SU-DHL-6 (cell line): ENCODE data around the gene RBM8A.

Source experiments
- H2AFZ ChIP-seq: fragments of 200-600 bp; sonication (generic); 2 replicates; pipeline ENCODE4 v1.6.1; 2014; ENCODE audit warnings: low read depth, mild to moderate bottlenecking, moderate library complexity, mixed read lengths, antibody characterized with exemption, low read length; ENCODE audit not compliant: severe bottlenecking
- H3F3A ChIP-seq: fragments of 200-600 bp; shearing (Covaris generic); 2 replicates; pipeline ENCODE4 v1.6.0; 2016; ENCODE audit warnings: antibody characterized with exemption, mild to moderate bottlenecking; ENCODE audit not compliant: insufficient read depth
- H3K27ac ChIP-seq: fragments of 200-600 bp; sonication (generic); 2 replicates; pipeline ENCODE4 v1.5.1; 2016; ENCODE audit warnings: low read depth, mild to moderate bottlenecking, low read length, moderate library complexity, mixed read lengths
- H3K27me3 ChIP-seq: fragments of 200-600 bp; sonication (generic), shearing (Covaris generic); 2 replicates; pipeline ENCODE4 v1.6.0; 2014; ENCODE audit warnings: mild to moderate bottlenecking, low read length
- H3K36me3 ChIP-seq: fragments of 200-600 bp; sonication (generic); 2 replicates; pipeline ENCODE4 v1.6.1; 2014; ENCODE audit warnings: mild to moderate bottlenecking, low read length, mixed read lengths
- H3K4me2 ChIP-seq: fragments of 300-600, 200-600 bp; shearing (Covaris generic), sonication (generic); 2 replicates; pipeline ENCODE4 v1.6.0; 2014; ENCODE audit warnings: low read length, low read depth, mild to moderate bottlenecking; ENCODE audit not compliant: poor library complexity, severe bottlenecking
- H3K4me3 ChIP-seq: fragments of 200-600 bp; sonication (generic); 2 replicates; pipeline ENCODE4 v1.5.1; 2014; ENCODE audit warnings: antibody characterized with exemption, low read length, mild to moderate bottlenecking, mixed read lengths; ENCODE audit not compliant: insufficient read depth, poor library complexity, severe bottlenecking
- H3K79me2 ChIP-seq: fragments of 200-600 bp; sonication (generic); 2 replicates; pipeline ENCODE4 v1.6.1; 2014; ENCODE audit warnings: mild to moderate bottlenecking, low read length, moderate library complexity; ENCODE audit not compliant: insufficient read depth
- H3K9ac ChIP-seq: fragments of 200-600 bp; sonication (generic); 2 replicates; pipeline ENCODE4 v1.7.0; 2014; ENCODE audit warnings: mild to moderate bottlenecking, low read length
- H3K9me2 ChIP-seq: fragments of 200-600 bp; sonication (generic); replicated peaks from 2 replicates; pipeline ENCODE4 v1.6.1; 2014; ENCODE audit warnings: low read length; ENCODE audit not compliant: insufficient read depth
- H3K9me3 ChIP-seq: fragments of 200-600 bp; sonication (generic); 2 replicates; pipeline ENCODE4 v1.6.1; 2014; ENCODE audit warnings: low read length, mixed read lengths; ENCODE audit not compliant: insufficient read depth
- H4K20me1 ChIP-seq: fragments of 200-600 bp; sonication (generic); 2 replicates; pipeline ENCODE4 v1.6.1; 2014; ENCODE audit warnings: low read depth, mild to moderate bottlenecking, antibody characterized with exemption, low read length, moderate library complexity, mixed read lengths
- EZH2phosphoT487 ChIP-seq: fragments of 200-600 bp; sonication (generic), shearing (Covaris generic); conservative IDR thresholded peaks from 2 replicates; pipeline ENCODE4 v1.6.1; 2018; ENCODE audit warnings: mild to moderate bottlenecking, antibody characterized with exemption, low read length, moderate library complexity, mixed read lengths
- TF ChIP-seq, protein P1 (sequence below): fragments of 200-600 bp; sonication (generic); IDR thresholded peaks from one replicate; pipeline ENCODE4 v1.5.1; 2017; ENCODE audit warnings: antibody characterized with exemption, mild to moderate bottlenecking, low read length, moderate library complexity; ENCODE audit not compliant: insufficient read depth, poor library complexity, severe bottlenecking

RBM8A gene

DNA sequence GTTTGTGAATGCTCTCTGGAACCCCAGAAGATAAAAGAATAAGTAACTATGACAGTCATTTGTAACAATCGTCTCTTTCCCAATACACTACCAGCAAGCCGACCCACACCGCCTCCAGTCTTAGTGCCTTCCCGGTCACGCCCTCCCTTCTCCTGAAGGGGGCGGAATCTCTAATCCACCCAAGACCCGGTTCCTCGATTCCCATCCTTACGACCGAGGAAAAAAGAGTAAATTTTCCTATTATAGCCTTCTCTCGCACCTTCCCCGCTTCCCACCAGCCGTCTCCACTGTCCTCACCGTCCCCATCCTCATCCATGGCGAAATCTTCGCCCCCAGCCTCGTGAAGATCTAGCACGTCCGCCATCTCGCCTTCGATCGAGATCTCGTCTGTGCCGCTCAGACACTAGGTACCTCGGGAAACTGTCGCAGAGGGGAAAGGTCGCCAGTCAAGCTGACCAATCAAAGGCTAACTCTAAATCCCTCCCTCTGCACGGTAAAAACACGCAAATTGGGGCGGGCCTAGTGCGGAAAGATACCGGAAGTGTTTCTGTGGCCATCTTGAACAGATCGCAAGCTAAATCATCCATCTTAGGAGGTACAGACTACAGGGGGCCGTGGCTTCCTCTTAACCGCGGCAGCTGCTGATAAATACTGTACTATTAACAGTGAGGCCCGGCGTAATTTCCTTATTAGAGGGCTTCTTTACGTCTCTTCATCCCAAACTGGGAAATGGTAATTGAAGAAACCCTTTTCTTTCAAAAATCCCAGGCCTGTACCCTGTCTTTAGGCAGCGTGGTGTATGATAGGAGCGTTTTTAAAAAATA, at the start of gene RBM8A:
RBM8A (minus strand) TSS at position 422 of the 824 bp plus-strand sequence; CDS start at position 364, 58 bp downstream.
- TF ChIP-seq, protein P1, sequence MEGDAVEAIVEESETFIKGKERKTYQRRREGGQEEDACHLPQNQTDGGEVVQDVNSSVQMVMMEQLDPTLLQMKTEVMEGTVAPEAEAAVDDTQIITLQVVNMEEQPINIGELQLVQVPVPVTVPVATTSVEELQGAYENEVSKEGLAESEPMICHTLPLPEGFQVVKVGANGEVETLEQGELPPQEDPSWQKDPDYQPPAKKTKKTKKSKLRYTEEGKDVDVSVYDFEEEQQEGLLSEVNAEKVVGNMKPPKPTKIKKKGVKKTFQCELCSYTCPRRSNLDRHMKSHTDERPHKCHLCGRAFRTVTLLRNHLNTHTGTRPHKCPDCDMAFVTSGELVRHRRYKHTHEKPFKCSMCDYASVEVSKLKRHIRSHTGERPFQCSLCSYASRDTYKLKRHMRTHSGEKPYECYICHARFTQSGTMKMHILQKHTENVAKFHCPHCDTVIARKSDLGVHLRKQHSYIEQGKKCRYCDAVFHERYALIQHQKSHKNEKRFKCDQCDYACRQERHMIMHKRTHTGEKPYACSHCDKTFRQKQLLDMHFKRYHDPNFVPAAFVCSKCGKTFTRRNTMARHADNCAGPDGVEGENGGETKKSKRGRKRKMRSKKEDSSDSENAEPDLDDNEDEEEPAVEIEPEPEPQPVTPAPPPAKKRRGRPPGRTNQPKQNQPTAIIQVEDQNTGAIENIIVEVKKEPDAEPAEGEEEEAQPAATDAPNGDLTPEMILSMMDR = peak; percentile 38
- TF ChIP-seq EZH2phosphoT487 = no peak
- peak within 1 kb of the TSS; percentile 89 for H3K4me3 ChIP-seq
- H3F3A ChIP-seq = peaks cover 46% of the 10 kb centered on the region
- H3K9me2 ChIP-seq = no peaks in the 10 kb centered on the region
- H3K4me2 ChIP-seq = peak within 1 kb of the TSS; percentile 94
- peak within 1 kb of the TSS; percentile 93 for H3K27ac ChIP-seq
- H3K9me3 ChIP-seq = no peaks in the 10 kb centered on the region
- H4K20me1 ChIP-seq = no peaks in the 10 kb centered on the region
- peaks cover 14% of the 10 kb centered on the region for H3K79me2 ChIP-seq
- H2AFZ ChIP-seq = no peak within 1 kb of the TSS
- H3K36me3 ChIP-seq = peaks cover 9% of the 10 kb centered on the region
- peak within 1 kb of the TSS; percentile 94 for H3K9ac ChIP-seq
- no peaks in the 10 kb centered on the region for H3K27me3 ChIP-seq

DNA sequence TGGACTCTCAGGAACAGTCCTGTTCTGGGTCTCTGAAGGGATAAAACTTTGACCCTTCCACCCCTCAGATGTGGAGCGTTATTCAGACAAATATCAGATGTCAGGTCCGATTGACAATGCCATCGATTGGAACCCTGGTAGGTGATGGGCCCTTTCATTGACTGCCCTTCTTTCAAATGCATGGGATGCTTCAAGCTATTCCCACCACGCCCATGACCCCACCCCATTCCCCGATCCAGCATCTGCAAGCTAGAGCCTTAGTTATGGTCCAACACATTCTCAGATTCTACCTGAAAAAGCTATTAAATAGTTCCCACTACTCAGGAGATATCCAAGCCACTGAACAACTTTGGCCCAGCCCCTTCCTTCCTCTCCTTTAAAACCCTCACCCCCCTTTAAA, 49.7 kb upstream of the RBM8A start:
- H3K79me2 ChIP-seq = no peaks in the 10 kb centered on the region
- H2AFZ ChIP-seq = peak overlapping the region; percentile 34
- no peaks in the 10 kb centered on the region for H3K9me3 ChIP-seq
- H3K9me2 ChIP-seq = no peaks in the 10 kb centered on the region
- TF ChIP-seq, protein P1 = no peak
- no peak for TF ChIP-seq EZH2phosphoT487
- 0 out of 2 replicates have a peak, but pooled peaks cover 3% of the 10 kb centered on the region for H3F3A ChIP-seq
- no peak overlapping the region for H3K4me2 ChIP-seq
- H3K9ac ChIP-seq = no peak overlapping the region
- H3K27ac ChIP-seq = no peak overlapping the region
- H3K27me3 ChIP-seq = no peaks in the 10 kb centered on the region
- H3K4me3 ChIP-seq = no peak overlapping the region
- H3K36me3 ChIP-seq = no peaks in the 10 kb centered on the region
- H4K20me1 ChIP-seq = no peaks in the 10 kb centered on the region

GRCh38 chr1:145975216-145975615, 47.9 kb upstream of the RBM8A start:
- no peaks in the 10 kb centered on the region for H3K9me3 ChIP-seq
- H3F3A ChIP-seq = 0 out of 2 replicates have a peak, but pooled peaks cover 3% of the 10 kb centered on the region
- H3K4me3 ChIP-seq = no peak overlapping the region
- no peak overlapping the region for H3K27ac ChIP-seq
- no peak overlapping the region for H3K4me2 ChIP-seq
- no peak overlapping the region for H2AFZ ChIP-seq
- TF ChIP-seq, protein P1 = no peak
- no peak for TF ChIP-seq EZH2phosphoT487
- no peaks in the 10 kb centered on the region for H4K20me1 ChIP-seq
- H3K9ac ChIP-seq = no peak overlapping the region
- no peaks in the 10 kb centered on the region for H3K36me3 ChIP-seq
- no peaks in the 10 kb centered on the region for H3K79me2 ChIP-seq
- no peaks in the 10 kb centered on the region for H3K27me3 ChIP-seq
- H3K9me2 ChIP-seq = no peaks in the 10 kb centered on the region
